Panc1 (cell line): Measurements from ENCODE around the gene GARRE1. TPM values are rescaled to one million over a fixed set of nuclear protein-coding genes. Genes with fewer than 3 reads are reported as not detected.

Source experiments
- ATAC-seq: fragments of 200-7000 bp; cut with Tn5 transposase; 2 replicates; pipeline ENCODE4 v1.9.1; 2020; ENCODE audit warnings: mild to moderate bottlenecking, moderate library complexity
- BruUV-seq: library from RNA; stranded (reverse); fragments of 400-500 nt; replicated peaks from 2 replicates; lab custom pipeline; 2021; lab: Mats Ljungman, UMichigan
- CTCF ChIA-PET: fragments of 300-600 bp; sonication (Branson Sonifier 250); formaldehyde crosslinking; loops from one replicate; lab custom pipeline; 2022; ENCODE audit warnings: antibody characterized with exemption; lab: Charles Lee
- POLR2A ChIA-PET: fragments of 300-600 bp; sonication (Branson Sonifier 250); formaldehyde crosslinking; loops from one replicate; lab custom pipeline; 2022; ENCODE audit warnings: antibody characterized with exemption; lab: Charles Lee
- DNase-seq: peaks from one replicate; pipeline ENCODE4 v3.0.0-alpha.2; 2010; ENCODE audit warnings: low read depth, low spot score
- H3K27ac ChIP-seq: 2 replicates; pipeline ENCODE4 v1.5.1; 2011; ENCODE audit warnings: mild to moderate bottlenecking, low read length, inconsistent platforms
- H3K27me3 ChIP-seq: fragments of 200-500 bp; sonication (Bioruptor generic); 2 replicates; pipeline ENCODE4 v1.6.0; 2014; ENCODE audit warnings: low read length, inconsistent platforms; ENCODE audit not compliant: control insufficient read depth, insufficient read depth
- H3K36me3 ChIP-seq: fragments of 200-500 bp; sonication (Bioruptor generic); 2 replicates; pipeline ENCODE4 v1.5.1; 2014; ENCODE audit warnings: inconsistent platforms, mild to moderate bottlenecking, low read length, moderate library complexity; ENCODE audit not compliant: control insufficient read depth, insufficient read depth
- H3K4me1 ChIP-seq: 2 replicates; pipeline ENCODE4 v1.5.1; 2011; ENCODE audit warnings: inconsistent platforms, mild to moderate bottlenecking, low read length, moderate library complexity; ENCODE audit not compliant: control insufficient read depth, insufficient read depth
- H3K4me3 ChIP-seq, 2 experiments: 2 replicates each; pipeline ENCODE4 v1.5.1; 2011 to 2012; ENCODE audit warnings: low read depth in 2 of 2, low read length in 2 of 2, mild to moderate bottlenecking in 2 of 2, inconsistent platforms in 1 of 2, moderate library complexity in 1 of 2
- H3K9me3 ChIP-seq: fragments of 200-500 bp; sonication (Bioruptor generic); 2 replicates; pipeline ENCODE4 v1.5.1; 2014; ENCODE audit warnings: low read depth, mild to moderate bottlenecking, inconsistent platforms, low read length, moderate library complexity; ENCODE audit not compliant: control insufficient read depth, insufficient read depth
- CTCF ChIP-seq: fragments of 450-650 bp; IDR thresholded peaks from 2 replicates; pipeline ENCODE4 v1.5.1; 2017; ENCODE audit warnings: mild to moderate bottlenecking
- POLR2AphosphoS5 ChIP-seq: IDR thresholded peaks from 2 replicates; pipeline ENCODE4 v1.6.1; 2012; ENCODE audit warnings: mild to moderate bottlenecking, low read depth, low read length, moderate library complexity
- REST ChIP-seq, 2 experiments: IDR thresholded peaks; 2 replicates each; pipeline ENCODE4 v1.6.1; 2011 to 2012; ENCODE audit warnings: low read depth in 2 of 2, control low read depth in 1 of 2, low read length in 1 of 2, mild to moderate bottlenecking in 1 of 2, moderate library complexity in 1 of 2; ENCODE audit not compliant: insufficient read depth in 1 of 2
- SIN3A ChIP-seq: IDR thresholded peaks from 2 replicates; pipeline ENCODE4 v1.6.1; 2012; ENCODE audit warnings: low read depth, mild to moderate bottlenecking, low read length, moderate library complexity, borderline replicate concordance; ENCODE audit not compliant: insufficient read depth
- TCF7L2 ChIP-seq: IDR thresholded peaks from 2 replicates; pipeline ENCODE4 v1.6.1; 2011; ENCODE audit warnings: mild to moderate bottlenecking, low read depth, low read length, inconsistent platforms
- in situ Hi-C: cut with HindIII; loops from 2 replicates; pipeline ENCODE4 v1.10.0; 2016; ENCODE audit warnings: low sequenced_read_pairs, low pct_unique_long_range_greater_than_20kb
- intact Hi-C: fragments of 100-400 bp; cut with micrococcal nuclease; formaldehyde crosslinking; loops from one replicate; pipeline ENCODE4 v1.10.0; 2022; ENCODE audit not compliant: unreplicated experiment
- total RNA-seq: library from RNA; stranded (reverse); gene quantifications from one replicate; pipeline ENCODE4 v1.2.1, GENCODE V29; 2021; ENCODE audit not compliant: unreplicated experiment

The GARRE1 gene
- total RNA-seq, 1 experiment from 2014 or later: 19.7 TPM

- TF ChIP-seq CTCF: no peak
- TF ChIP-seq TCF7L2: no peak
- no peak for TF ChIP-seq SIN3A
- no peak for TF ChIP-seq REST (IDR thresholded peaks at IDR 0.05; ENCODE audit: insufficient read depth in 1 of 2, low read depth in 2 of 2, low read length in 1 of 2)
- no peak for TF ChIP-seq POLR2AphosphoS5
- Histone ChIP-seq H3K36me3 (no peaks in the 10 kb centered on the region), H3K9me3 (no peaks in the 10 kb centered on the region), H3K27me3 (no peaks in the 10 kb centered on the region), H3K4me3 (no peak overlapping the region), H3K27ac (no peak overlapping the region), H3K4me1 (no peaks in the 10 kb centered on the region)
- in situ Hi-C loops: no loop called here
- ChIA-PET POLR2A (no interaction called here), CTCF (no interaction called here)
- DNase-seq: no peak
- ATAC-seq: no peak
- no TSS peak for BruUV-seq
- intact Hi-C loops: no loop called here
Measured at GRCh38 chr19:34284505-34284904, 30.2 kb downstream of the GARRE1 start.

GRCh38 chr19:34287662-34288140 lies 33.3 kb downstream of the GARRE1 start:
- CTCF ChIA-PET: no interaction called here
- ATAC-seq: no peak

More at GRCh38 chr19:34287662-34288140, 33.3 kb downstream of the GARRE1 start:
- intact Hi-C loops: no loop called here
- H3K27ac ChIP-seq: no peak overlapping the region
- no peak for TF ChIP-seq REST (IDR thresholded peaks at IDR 0.05; ENCODE audit: insufficient read depth in 1 of 2, low read depth in 2 of 2, low read length in 1 of 2)
- no peak for TF ChIP-seq SIN3A
- no peak for TF ChIP-seq POLR2AphosphoS5
- no peak for TF ChIP-seq CTCF
- TF ChIP-seq TCF7L2: no peak
- BruUV-seq: no TSS peak
- in situ Hi-C loops: no loop called here
- H3K4me1 ChIP-seq: no peaks in the 10 kb centered on the region
- H3K4me3 ChIP-seq: no peak overlapping the region
- no peaks in the 10 kb centered on the region for H3K9me3 ChIP-seq
- no peaks in the 10 kb centered on the region for H3K27me3 ChIP-seq
- DNase-seq: no peak
- POLR2A ChIA-PET: interaction anchor here (0.6 kb wide), 1 partner anchor 1927 kb away, joined by 3 read pairs; the partner anchor contains the start of gene ZNF565
- no peaks in the 10 kb centered on the region for H3K36me3 ChIP-seq
